ENCODE measurements around the gene C3.
A peak's percentile ranks its signal among the peaks of the same experiment; 100 is the strongest.
"Not testable (repeated sequence)": the region's sequence is repeated elsewhere in the genome, so short reads cannot be mapped to it uniquely, and the experiment has no call there.

C3 gene

GRCh38 chr19:6692027-6692426 lies 28.4 kb downstream of the C3 start:
- DNase-seq (ENCODE audit: low read depth in 3 of 3), result no peak

- DNase-seq (ENCODE audit: low read depth in 3 of 3), result no peak
These were observed 29.1 kb downstream of the C3 start for GRCh38 chr19:6691342-6691741.

GRCh38 chr19:6690160-6690885 lies 30.1 kb downstream of the C3 start:
- DNase-seq (ENCODE audit: low read depth in 3 of 3), result no peak

- DNase-seq (ENCODE audit: low read depth in 3 of 3), result no peak
These were observed 33.3 kb downstream of the C3 start for GRCh38 chr19:6687114-6687513.

- DNase-seq (ENCODE audit: low read depth in 3 of 3), result no peak
These were observed 33.8 kb downstream of the C3 start for GRCh38 chr19:6686628-6686975.

GRCh38 chr19:6685962-6686627 lies 34.4 kb downstream of the C3 start:
- no peak for DNase-seq (ENCODE audit: low read depth in 3 of 3)

- DNase-seq (ENCODE audit: low read depth in 3 of 3), result no peak
These were observed 35.0 kb downstream of the C3 start for GRCh38 chr19:6685482-6685881.

- DNase-seq (ENCODE audit: low read depth in 3 of 3), result no peak
These were observed 36.5 kb downstream of the C3 start for GRCh38 chr19:6683971-6684370.

- no peak for DNase-seq (ENCODE audit: low read depth in 3 of 3)
These were observed 37.8 kb downstream of the C3 start for GRCh38 chr19:6682607-6683128.

- DNase-seq (ENCODE audit: low read depth in 3 of 3), result no peak
These were observed 40.3 kb downstream of the C3 start for GRCh38 chr19:6680141-6680540.

GRCh38 chr19:6679139-6679538 lies 41.3 kb downstream of the C3 start:
- no peak for DNase-seq (ENCODE audit: low read depth in 3 of 3)

- DNase-seq (ENCODE audit: low read depth in 3 of 3), result peak; percentile 59 to 76 (median 71)
These were observed 41.8 kb downstream of the C3 start for GRCh38 chr19:6678690-6679109.

GRCh38 chr19:6677883-6678689 lies 42.4 kb downstream of the C3 start:
- DNase-seq (ENCODE audit: low read depth in 3 of 3), result peak in 1 of 3 experiments; percentile 68

GRCh38 chr19:6677495-6677882 lies 43.0 kb downstream of the C3 start:
- no peak for DNase-seq (ENCODE audit: low read depth in 3 of 3)

GRCh38 chr19:6676288-6676687 lies 44.2 kb downstream of the C3 start:
- no peak for DNase-seq (ENCODE audit: low read depth in 3 of 3)

GRCh38 chr19:6674868-6675305 lies 45.6 kb downstream of the C3 start:
- DNase-seq (ENCODE audit: low read depth in 3 of 3), result peak; percentile 85 to 93 (median 86)

GRCh38 chr19:6674408-6674807 lies 46.0 kb downstream of the C3 start:
- not testable (repeated sequence) for DNase-seq (ENCODE audit: low read depth in 3 of 3)

- no peak for DNase-seq (ENCODE audit: low read depth in 3 of 3)
These were observed 47.7 kb downstream of the C3 start for GRCh38 chr19:6672693-6673290.

GRCh38 chr19:6671960-6672359 lies 48.5 kb downstream of the C3 start:
- DNase-seq (ENCODE audit: low read depth in 3 of 3), result no peak

GRCh38 chr19:6668691-6669090 lies 51.8 kb downstream of the C3 start:
- peak in 1 of 3 experiments; percentile 44 for DNase-seq (ENCODE audit: low read depth in 3 of 3)

- DNase-seq (ENCODE audit: low read depth in 3 of 3), result peak in 1 of 3 experiments; percentile 57
These were observed 53.3 kb downstream of the C3 start for GRCh38 chr19:6667114-6667627.

- no peak for DNase-seq (ENCODE audit: low read depth in 3 of 3)
These were observed 55.5 kb downstream of the C3 start for GRCh38 chr19:6664916-6665315.

Data from stimulated activated CD4-positive, alpha-beta T cell treated with anti-CD3 and anti-CD28 coated beads, TNF-alpha, amount 100 ng/mL, for 24 hours (primary cell).